UCSD-AML1 (cell line): ENCODE results near the gene UNC93B1.
A peak's percentile ranks its signal among the peaks of the same experiment; 100 is the strongest.
"Not testable (repeated sequence)": the region's sequence is repeated elsewhere in the genome, so short reads cannot be mapped to it uniquely, and the experiment has no call there.

Experiments used
- DNase-seq: peaks from one replicate; lab custom pipeline; 2025; ENCODE audit not compliant: unreplicated experiment; lab: John Stamatoyannopoulos, UW

Gene UNC93B1

DNA sequence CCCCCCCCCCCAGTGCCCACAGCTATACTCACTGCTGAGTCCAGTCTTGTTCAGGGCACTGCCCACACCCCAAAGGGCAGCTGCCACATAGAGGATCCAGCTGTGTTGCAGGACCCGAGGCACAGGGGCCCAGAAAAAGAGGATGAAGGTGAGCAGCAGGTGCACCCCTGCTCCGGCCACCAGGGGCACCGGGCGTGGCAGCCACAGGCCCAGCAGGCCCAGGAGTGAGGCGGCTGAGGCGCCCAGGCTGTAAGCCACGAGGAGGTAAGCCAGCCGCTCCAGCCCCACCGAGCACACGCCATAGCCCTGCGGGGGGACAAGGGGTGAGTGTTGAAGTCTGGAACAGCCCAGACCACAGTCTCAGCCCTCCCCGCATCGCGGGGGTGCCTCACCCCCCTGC is 8.3 kb downstream of the UNC93B1 start:
- not testable (repeated sequence) for DNase-seq

DNA sequence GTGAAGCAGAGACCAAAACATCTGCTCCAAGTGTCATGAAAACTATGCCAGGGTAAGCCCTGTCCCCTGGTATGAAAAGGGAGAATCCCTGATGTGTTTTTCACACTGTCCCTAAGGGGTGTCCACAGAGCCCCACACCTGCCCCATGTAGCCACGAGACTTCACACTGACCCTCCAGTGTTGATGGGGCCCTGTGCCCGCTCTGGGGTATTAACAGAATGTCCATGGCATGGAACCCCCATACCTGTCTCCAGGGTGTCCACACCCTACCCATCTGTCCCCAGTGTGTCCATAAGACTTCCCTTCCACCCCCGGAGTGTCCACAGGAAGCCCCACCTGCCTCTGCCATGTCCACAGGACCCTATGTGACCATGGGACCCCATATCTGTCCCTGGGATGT is 8.8 kb downstream of the UNC93B1 start:
- not testable (repeated sequence) for DNase-seq

DNA sequence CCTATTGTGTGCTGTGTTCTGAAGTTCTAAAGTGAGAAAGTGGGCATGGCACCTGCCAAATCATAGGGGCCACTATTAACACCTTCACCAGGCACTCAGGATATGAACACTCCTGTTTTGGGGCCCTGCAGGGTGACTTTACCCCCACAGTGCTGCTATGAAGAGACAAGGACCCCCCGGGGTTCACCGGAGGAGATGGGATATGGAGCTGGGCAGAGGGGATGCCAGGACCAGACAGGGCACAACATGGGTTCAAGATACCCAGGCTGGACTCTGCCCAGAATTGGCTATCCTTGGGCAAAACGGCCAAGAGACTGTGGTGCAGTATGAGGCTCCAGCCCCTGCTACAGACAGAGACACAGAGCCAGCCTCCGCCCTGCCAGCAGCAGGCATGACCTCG is 9.5 kb downstream of the UNC93B1 start:
- not testable (repeated sequence) for DNase-seq

DNA sequence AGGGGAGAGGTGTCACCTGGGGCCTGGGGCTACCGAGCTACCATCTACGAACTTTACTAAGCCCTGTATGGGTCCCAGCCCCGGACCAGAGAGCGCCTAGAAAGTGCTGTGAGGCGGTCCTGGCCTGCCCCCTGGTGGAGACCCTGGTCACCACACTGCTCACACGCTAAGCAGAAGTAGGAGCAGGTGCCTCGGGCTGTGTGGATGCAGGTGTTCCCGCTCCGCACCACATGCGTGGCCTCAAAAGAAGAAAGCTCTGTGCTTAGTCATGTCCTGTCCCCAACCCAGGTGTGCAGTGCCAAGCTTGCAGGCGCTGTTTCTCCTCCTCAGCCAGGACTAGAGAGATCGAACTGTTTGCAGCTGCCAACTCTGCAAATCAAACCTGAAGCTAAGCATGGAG is 10.1 kb downstream of the UNC93B1 start:
- DNase-seq: not testable (repeated sequence)

DNA sequence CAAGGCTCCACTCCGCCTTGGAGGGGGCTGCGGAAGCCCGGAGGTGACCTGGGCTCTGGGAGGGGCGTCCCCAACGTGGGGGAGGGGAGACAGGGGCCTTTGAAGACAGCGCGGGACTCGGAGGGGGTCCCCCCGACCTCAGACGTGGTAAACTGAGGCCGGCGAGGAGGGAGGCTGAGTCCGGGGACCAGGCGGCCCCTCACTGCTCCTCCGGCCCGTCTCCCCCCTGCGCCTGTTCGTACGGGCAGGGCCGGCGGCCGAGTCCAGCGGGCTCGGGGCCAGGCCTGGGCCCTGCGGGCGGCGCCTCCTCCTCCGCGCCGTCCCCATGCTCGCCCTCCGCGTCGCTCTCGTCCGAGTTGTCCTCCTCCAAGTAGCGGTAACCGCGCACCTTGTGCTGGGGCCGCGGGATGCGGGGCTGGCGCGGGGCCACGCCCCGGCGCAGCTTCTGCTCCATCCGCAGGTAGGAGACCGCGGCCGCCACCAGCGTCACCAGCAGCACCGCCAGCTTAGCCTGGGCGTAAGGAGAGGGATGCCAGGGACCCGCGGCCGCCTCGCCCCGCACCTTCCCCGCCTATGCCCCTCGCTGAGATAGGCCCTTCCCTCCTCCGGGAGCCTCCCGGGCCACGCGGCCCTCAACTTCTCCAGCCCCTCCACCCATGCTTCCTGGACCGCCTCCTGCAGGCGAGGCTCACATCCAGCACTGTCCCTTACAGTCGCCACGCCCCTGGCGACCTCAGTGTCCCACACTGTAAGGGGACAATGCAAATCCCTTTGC is 12.4 kb downstream of the UNC93B1 start:
- not testable (repeated sequence) for DNase-seq

DNA sequence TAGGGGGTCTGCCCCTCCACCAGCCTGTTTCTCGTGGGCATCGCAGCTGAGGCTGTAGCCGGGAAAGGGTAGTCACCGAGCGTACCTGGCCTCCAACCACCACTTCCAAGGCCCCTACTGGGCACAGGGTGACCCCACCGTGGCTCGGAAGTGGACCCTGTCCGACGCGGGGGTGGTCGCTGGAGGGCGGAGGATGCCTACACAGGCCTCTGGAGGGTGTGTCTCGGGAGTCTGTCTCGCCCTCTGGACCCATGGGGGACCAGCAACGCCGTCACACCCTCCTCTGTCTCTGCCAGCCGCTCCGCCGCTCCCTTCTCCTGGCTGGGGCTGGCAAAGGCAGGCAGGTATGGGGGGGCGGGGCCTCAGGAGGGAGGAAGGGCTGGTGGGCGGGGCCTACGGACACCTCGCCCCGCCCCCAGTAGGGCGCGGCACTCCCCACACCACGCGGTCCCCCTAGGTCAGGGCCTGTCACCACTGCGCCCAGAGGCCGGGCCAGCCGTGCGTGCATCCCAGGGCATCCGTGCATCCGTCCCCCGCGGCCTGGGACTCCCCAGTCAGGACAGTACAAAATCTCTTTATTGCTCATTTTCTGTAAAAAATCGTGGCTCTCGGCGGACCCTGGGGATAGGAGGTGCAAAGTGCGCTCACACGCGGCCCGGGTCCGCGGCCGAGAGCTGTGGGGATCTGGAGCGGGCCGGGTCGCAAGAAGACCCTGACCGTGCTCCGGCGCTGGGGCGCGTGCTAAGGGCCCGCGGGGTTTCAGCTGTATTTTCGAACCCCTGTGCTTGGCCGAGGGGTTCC is 13.2 kb downstream of the UNC93B1 start:
- not testable (repeated sequence) for DNase-seq

DNA sequence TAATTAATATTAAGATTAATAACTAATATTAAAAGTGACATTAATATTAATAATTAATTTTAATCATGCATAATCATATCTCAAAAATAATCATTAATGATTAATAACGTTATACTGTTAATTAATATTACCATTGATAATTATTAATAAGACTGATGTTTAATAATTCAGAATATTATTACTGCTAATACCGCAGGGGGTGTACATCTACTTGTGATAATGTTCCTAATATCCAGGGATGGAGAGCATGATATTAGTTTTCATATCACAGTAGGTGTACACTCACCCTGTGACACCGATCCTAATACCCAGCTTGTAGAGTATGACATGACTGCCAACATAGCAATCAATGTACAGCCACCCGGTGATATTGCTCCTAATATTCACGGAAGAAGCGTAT is 18.6 kb downstream of the UNC93B1 start:
- not testable (repeated sequence) for DNase-seq

DNA sequence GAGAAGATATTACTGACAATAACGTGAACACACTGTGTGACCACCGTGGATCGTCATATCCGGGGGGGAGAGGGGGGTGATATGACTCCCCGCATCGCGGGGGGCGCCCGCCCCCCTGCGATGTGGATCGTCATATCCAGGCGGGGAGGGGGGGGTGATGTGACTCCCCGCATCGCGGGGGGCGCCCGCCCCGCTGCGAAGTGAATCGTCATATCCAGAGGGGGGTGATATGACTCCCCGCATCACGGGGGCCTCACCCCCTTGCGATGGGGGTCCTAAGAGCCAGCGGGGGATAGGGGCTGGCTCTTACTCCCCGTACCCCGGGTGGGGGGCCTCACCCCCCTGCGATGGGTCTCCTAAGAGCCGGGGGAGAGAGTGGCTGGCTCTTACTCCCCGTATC is 19.9 kb downstream of the UNC93B1 start:
- DNase-seq: no peak

DNA sequence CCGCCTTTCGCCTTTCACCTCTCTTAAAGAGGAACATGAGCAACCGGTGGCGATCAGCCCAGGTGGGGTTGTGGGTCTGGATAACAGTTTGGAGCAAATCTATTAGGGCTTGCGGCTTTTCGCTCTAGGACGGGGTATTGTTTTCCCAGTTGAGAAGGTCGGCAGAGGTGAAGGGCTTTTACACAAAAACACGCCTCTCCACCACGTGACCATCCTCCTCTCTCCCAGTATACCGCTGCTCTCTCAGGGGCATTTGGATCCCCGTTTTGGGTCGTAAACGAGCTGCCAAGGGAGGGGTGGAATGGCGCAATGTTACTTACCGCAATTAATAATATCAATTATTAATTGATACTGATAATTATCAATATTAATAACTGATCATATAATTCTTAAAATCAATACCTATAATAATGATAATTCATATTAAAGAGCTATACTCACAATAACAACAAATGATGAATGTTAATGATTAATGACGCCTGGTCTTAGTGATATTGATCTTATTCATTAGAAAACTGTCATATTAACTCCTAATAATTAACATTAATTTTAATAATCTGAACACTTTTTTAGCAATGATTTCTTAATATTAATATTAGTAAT is 21.5 kb downstream of the UNC93B1 start:
- not testable (repeated sequence) for DNase-seq

DNA sequence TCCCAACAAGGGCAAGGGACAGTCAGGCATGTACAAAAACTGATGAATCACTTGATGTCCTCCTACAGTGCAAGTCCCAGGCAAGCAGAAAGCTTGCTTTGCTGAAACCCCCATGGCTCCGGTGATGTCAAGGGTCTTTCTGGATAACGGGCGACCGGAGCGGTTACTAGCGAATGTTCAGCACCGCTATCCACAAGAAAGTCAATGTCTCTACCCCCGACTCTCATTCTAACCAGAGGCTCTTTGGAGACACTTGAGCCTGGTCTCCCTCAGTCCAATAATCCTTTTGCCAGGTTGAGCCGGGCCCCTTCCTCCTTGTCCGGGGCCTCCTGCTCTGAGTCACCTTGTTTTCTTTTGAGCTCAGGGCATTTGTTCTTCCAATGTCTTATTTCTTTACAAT is 22.7 kb downstream of the UNC93B1 start:
- not testable (repeated sequence) for DNase-seq

DNA sequence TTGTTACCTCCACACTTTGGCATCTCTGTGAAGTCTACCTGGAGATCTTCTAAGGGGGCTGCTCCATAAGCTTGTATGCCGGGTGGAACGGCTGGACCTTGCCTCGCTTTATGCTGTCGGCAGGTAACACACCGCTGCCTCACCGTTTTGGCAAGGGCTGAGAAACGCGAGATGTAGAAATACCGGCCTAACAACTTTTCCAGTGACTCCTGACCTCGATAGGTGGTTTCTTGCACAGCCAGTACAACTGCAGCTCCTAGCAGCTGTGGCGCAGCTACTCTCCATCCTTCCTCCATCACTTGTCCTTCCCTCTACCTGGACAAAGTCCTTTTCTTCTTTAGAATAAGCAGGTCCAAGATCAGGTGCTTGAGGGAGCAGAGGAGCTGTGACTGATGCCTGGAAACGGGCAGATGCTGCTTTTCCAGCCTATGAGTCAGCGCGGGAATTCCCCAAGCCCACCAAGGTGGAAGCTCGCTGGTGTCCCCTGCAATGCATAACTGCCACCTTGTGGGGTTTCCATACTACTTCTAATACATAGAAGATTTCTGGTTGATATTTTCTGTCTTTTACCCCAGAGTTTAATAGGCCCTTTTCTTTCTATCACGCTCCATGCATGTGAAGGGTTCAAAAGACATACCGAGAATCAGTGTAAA is 25.0 kb downstream of the UNC93B1 start:
- DNase-seq: not testable (repeated sequence)

DNA sequence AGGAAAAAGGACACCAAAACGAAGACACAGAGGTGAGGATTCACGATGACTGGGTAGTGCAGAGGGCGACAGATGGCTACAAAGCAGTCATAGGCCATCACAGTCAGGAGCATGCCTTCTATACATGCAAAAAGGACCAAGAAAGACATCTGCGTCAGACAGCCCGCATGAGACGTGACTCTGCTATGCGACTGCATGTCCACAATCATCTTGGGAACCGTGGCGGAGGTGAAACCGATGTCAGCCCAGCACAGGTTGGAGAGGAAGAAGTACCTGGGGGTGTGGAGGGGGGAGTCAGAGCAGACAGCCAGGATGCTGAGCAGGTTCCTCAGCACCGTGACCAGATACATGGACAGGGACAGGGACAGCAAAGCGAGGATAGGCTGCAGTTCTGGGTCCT is 29.2 kb downstream of the UNC93B1 start:
- DNase-seq: not testable (repeated sequence)

DNA sequence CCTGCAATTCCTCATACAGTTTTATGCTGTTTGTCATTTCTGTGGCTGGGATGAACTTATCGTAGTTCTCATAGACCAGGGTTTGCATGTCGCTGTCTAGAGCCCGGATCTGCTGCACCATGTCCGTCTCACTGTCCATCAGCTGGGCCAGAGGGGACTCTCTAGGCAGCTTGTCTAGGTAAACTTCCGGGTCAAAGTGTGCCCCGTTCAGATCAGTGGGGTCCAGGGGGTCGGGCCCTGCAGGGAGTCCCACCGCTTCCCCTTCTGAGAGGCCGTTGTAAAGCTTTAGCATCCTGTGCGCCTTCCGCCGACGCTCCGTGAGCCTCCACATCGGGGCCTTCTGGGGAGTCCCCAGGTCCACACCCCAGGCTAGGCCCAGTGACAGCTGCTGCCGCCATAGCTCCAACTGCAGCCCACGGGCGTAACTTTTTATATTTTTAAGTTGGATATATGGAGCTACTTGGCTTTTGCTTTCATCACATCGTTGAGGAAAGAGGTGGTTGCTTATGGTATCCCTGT is 38.0 kb downstream of the UNC93B1 start:
- DNase-seq: not testable (repeated sequence)

DNA sequence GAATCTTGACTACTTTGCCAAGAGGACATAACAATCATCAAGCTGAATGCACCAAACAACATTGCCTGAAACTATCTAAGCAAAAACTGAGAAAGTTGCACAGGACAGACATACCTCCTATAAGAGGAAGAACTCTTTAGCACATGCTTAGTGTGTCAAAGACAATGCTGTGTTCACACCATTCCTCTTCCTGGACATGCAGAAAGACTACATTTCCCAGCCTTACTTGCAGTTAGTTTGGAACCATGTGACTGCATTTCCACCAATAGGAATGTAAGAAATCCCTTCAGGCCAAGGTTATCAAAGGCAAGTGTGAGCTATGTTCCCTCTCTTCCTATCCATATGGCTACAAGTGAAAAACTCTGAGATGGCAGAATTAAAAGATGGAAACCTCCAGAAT is 39.2 kb downstream of the UNC93B1 start:
- DNase-seq: not testable (repeated sequence)

DNA sequence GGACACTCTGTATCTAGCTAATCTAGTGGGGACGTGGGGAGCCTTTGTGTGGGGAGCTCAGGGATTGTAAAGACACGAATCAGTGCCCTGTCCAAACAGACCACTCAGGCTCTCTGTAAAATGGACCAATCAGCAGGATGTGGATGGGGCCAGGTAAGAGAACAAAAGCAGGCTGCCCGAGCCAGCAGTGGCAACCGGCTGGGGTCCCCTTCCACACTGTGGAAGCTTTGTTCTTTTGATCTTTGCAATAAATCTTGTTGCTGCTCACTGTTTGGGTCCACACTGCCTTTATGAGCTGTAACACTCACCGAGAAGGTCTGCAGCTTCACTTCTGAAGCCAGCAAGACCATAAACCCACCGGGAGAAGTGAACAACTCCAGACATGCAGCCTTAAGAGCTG is 40.0 kb downstream of the UNC93B1 start:
- DNase-seq: not testable (repeated sequence)

DNA sequence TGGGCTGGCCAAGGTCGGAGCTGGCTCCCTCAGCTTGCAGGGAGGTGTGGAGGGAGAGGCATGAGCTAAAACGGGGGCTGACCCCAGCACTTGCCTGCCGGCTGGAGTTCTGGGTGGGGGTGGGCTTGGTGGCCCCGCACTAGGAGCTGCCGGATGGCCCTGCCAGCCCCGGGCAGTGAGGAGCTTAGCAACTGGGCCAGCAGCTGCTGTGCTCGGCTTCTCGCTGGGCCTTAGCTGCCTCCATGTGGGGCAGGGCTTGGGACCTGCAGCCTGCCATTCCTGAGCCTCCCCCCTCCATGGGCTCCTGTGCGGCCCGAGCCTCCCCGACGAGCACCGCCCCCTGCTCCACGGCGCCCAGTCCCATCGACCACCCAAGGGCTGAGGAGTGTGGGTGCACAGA is 40.7 kb downstream of the UNC93B1 start:
- DNase-seq: not testable (repeated sequence)

DNA sequence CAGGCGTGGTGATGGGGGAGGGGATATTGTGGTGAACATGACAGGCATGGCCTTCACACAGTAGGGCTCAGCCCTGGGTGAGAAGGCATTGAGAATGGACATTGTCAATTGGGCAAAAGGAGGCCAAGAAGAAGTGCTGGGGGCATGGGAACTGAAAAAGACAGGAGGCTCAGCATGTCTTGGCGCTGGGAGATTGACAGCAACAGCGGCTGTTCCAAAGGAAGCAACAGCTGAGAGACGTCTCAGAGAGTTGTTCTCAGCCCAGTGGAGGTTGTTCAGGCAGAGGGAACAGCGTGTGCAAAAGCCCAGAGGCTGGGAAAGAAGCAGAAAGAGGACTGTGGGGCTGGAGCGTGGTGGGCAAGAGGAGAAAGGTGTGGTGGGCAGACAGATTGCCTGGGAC is 47.7 kb downstream of the UNC93B1 start:
- not testable (repeated sequence) for DNase-seq

DNA sequence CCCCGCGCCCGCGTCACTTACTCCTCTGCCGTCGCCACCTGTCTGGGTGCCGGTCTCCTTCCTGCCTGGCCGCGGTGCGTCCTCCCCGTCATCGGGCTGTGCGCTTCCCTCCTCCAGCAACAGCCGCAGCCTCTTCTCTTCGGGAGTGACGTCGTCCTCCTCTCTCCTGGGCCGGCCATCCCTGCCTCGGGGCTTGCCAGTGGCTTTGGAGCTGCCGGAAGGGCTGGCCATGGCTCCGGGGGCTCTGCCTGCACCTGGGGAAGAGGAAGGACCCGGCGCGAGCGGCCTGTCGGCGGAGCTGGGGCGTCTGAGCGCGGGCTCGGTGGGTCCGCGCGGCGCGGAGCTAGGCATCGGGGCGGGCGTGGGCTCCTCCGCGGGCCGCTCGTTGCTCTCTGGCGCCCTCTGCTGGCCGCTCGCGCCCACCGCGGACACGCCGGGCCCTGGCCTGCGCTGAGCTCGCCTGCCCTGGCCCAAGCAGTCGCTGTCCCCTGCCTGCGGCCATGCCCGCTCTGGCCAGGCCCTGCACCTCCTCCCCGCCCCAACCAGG is 48.4 kb downstream of the UNC93B1 start:
- peak; percentile 75 for DNase-seq

DNA sequence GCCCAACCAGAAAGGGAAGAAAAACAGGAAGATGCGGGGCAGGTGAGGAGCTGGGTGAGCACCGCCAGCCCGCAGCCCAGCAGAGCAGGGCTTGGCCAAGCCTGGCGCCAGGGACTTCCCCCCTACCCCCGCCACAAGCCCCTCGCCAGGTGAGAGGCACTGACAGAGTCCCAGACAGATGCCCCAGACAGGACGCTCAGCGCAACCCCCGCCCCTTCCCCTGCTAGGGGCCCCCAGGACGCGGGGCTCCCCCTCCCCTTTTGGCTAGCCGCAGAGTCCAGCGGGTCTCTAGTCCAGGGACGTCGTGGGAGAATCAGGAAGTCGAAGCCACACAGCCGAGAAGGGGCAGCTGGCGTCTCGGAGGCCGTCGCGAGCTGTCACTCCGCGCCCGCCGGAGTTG is 48.9 kb downstream of the UNC93B1 start:
- DNase-seq: not testable (repeated sequence)

DNA sequence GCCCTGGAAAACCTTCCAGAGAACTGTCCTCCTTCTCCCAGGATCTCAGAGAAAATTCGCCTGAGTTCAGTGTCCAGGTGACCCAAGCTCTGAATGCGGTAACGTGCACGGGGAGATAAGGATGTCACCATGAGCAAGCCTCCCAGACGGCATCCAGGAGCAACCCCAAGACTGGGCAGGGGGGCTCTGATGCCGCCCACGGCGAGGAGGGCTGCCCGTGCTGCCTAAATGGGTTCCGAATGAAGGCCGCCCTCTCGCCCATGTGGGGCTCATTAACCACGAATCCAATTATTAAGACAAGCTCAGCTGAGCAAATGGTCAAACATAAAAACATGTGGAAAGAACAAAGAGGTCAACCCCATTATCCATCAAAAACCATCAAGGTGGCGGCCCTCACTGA is 49.6 kb downstream of the UNC93B1 start:
- DNase-seq: not testable (repeated sequence)

DNA sequence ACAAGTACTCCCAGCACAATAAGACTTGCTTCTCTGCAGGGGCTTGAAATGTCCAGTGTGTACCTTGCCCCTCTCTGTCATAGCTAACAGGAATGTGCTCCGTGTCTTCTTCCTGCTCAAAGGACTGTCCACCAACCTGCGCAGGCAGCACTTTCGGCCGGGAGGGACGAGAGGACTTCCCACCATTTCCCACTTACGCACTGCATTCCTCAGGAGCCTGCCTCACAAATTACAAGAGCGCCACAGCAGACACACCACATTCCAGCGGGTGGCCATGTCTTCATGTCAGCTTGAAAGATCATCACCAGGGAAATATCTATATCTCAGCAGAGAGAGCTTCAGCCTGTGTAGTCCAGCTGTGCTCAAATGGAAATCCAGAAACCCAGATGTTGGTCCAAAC is 53.2 kb downstream of the UNC93B1 start:
- DNase-seq: not testable (repeated sequence)
